ENCODE measurements around the gene MIDN.
"Not testable (repeated sequence)": the region's sequence is repeated elsewhere in the genome, so short reads cannot be mapped to it uniquely, and the experiment has no call there.

The MIDN gene

GRCh38 chr19:1248139-1248785 lies at the start of gene MIDN:
Gene MIDN (plus strand): TSS chr19:1248583. CDS start chr19:1250297, 1,714 bp downstream.
- no peak for DNase-seq

- no peak for DNase-seq
Measured at GRCh38 chr19:1199531-1199930, 48.9 kb upstream of the MIDN start.

DNA sequence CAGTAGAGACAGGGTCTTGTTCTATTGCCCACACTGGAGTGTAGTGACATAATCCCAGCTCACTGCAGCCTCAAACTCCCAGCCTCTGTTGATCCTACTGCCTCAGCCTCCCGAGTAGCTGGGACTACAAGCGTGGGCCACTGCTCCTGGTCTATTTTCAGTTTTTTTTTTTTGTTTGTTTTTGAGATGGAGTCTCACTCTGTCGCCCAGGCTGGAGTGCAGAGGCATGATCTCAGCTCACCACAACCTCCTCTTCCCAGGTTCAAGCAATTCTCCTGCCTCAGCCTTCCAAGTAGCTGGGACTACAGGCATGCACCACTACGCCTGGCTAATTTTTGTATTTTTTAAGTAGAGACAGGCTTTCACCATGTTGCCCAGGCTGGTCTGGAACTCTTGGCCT lies 47.8 kb upstream of the MIDN start:
- DNase-seq: not testable (repeated sequence)

DNA sequence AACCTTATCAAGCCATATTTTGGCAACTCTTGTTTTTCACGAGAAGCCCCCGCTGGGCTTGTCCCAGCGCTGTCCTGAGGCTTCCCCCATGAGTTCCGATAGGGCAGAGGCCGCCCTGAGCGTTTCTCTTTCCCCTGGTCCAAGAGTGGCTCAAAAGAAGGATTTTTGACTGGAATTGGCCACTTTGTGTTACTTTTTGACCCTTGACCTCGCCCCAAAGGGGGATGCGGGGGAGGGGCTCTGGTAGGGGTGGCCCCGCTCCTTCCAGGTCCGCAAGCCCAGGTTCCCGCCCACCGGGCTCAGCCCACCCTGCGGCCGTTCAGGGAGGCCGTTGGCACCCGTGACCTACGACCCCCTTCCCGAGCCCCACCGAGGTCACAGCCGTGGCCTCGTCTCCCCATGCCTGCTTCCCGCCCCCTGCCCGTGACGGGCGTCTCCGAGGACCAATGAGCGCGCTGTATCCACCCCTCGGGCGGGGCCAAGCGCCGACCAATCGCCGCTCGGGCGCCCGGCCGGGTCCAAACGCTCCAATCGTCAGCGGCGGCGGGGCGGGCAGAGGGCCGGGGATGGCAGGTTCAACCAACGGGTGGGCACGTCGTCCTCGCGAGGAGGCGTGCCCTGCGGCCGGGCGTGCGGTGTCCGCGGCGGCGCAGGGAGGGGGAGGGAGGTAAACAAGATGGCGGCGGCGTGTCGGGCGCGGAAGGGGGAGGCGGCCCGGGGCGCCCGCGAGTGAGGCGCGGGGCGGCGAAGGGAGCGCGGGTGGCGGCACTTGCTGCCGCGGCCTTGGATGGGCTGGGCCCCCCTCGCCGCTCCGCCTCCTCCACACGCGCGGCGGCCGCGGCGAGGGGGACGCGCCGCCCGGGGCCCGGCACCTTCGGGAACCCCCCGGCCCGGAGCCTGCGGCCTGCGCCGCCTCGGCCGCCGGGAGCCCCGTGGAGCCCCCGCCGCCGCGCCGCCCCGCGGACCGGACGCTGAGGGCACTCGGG lies 43.0 kb upstream of the MIDN start, which contains the start of gene STK11:
Gene STK11, plus strand, starts transcription at position 665 of the 986 bp plus-strand sequence. CDS start 1,136 bp downstream, outside the sequence.
- no peak for DNase-seq

DNA sequence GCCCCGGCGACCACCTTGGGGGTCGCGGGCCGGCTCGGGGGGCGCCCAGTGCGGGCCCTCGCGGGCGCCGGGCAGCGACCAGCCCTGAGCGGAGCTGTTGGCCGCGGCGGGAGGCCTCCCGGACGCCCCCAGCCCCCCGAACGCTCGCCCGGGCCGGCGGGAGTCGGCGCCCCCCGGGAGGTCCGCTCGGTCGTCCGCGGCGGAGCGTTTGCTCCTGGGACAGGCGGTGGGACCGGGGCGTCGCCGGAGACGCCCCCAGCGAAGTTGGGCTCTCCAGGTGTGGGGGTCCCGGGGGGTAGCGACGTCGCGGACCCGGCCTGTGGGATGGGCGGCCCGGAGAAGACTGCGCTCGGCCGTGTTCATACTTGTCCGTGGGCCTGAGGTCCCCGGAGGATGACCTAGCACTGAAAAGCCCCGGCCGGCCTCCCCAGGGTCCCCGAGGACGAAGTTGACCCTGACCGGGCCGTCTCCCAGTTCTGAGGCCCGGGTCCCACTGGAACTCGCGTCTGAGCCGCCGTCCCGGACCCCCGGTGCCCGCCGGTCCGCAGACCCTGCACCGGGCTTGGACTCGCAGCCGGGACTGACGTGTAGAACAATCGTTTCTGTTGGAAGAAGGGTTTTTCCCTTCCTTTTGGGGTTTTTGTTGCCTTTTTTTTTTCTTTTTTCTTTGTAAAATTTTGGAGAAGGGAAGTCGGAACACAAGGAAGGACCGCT lies 42.1 kb upstream of the MIDN start:
- DNase-seq: no peak

DNA sequence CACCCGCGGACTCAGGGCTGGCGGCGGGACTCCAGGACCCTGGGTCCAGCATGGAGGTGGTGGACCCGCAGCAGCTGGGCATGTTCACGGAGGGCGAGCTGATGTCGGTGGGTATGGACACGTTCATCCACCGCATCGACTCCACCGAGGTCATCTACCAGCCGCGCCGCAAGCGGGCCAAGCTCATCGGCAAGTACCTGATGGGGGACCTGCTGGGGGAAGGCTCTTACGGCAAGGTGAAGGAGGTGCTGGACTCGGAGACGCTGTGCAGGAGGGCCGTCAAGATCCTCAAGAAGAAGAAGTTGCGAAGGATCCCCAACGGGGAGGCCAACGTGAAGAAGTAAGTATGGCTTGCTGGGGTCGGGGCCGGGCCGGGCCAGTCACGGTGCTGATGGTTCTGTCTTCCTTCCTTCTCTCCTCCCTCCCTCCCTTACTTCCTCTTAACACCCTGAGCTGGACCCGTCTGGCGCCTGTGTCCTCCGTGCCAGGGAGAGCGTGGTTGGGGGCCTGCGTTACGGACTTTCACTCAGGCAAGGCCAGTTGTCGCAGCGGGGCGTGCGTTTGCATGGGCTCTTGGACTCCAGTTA lies 41.4 kb upstream of the MIDN start:
- no peak for DNase-seq

DNA sequence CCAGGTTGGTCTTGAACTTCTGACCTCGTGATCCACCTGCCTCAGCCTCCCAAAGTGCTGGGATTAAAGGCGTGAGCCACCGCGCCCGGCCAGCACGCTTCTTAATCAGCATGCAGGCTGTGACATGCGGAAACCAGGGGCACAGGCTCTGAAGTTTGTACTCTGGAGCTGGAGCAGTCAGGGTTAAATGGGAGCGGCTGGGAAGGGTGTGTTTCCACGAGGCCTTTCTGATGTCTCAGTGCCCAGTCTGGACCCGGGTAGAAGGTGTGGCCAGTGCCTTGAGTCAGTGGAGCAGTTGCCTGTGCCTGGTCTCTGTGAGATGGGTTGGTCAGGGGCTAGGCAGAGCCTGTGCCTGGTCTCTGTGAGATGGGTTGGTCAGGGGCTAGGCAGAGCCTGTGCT lies 39.6 kb upstream of the MIDN start:
- DNase-seq: not testable (repeated sequence)

DNA sequence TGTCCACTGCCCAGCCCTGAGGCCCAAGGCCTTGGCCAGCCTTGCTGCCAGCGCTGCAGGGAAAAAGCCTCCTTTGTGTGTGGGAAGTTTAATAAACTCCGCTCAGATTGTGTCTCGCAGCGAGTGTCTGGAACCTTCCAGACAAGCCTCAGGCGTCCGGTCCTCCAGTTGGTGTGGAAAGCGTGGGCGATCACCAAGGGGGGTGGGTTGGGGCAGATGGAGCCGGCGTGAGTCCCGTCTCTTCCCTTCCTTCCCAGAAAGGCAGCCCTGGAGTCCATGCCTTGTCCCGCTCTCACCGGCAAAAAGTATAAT lies 38.2 kb upstream of the MIDN start:
- no peak for DNase-seq

- DNase-seq: no peak
Measured at GRCh38 chr19:1211494-1212234, 36.7 kb upstream of the MIDN start.

GRCh38 chr19:1213391-1214286 lies 34.7 kb upstream of the MIDN start:
- peak; percentile 89 for DNase-seq

DNA sequence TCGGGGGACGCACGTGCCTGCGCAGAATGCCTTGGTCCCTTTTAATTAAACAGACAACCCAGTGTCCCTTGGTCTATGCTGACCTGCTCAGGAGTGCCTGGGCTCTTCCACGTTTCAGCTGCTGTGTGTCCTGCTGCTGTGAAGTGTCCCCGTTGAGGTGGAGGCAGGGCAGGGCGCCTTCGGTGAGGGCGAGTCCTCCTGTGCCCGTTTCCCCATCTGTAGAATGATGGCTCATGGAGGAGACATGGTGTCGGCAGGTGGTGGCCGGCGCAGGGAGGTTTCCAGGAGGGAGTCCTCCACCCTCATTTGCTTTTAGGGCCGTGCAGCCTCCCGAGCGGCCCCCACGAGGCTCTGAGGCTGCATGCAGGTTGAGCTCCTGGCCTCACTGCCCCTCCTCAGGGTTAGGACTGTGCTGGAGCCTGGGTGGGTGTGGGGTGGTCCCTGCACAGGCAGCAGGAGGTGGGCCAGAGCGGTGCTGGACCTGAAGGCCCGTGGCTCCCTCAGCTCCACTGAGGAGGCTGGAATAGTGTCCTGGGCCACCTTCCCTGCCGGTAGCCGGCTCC lies 34.0 kb upstream of the MIDN start:
- no peak for DNase-seq

GRCh38 chr19:1214862-1215731 lies 33.3 kb upstream of the MIDN start:
- DNase-seq: no peak

GRCh38 chr19:1216756-1217155 lies 31.6 kb upstream of the MIDN start:
- DNase-seq: no peak

DNA sequence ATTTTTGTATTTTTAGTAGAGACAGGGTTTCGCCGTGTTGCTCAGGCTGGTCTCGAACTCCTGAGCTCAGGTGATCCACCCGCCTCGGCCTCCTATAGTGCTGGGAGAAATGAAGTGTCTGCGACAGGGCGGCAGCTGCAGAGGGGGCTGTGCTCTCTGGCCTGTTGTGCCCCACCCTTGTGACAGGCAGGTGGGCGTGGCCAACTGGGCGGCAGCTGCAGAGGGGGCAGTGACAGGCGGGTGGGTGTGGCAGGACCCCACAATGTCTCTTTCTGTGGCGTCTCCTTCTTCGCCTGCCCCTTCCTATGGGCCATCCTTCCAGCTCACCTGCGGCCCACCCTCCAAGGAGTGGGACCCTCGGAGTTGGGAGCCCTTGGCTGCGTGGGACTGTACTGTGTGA lies 31.0 kb upstream of the MIDN start:
- no peak for DNase-seq

- no peak for DNase-seq
Measured at GRCh38 chr19:1218751-1219567, 29.4 kb upstream of the MIDN start.

GRCh38 chr19:1219786-1220476 lies 28.5 kb upstream of the MIDN start:
- DNase-seq: no peak

- DNase-seq: peak; percentile 79
Measured at GRCh38 chr19:1220477-1220930, 27.9 kb upstream of the MIDN start.
